ENCODE measurements around the gene CMC2.

The CMC2 gene

DNA sequence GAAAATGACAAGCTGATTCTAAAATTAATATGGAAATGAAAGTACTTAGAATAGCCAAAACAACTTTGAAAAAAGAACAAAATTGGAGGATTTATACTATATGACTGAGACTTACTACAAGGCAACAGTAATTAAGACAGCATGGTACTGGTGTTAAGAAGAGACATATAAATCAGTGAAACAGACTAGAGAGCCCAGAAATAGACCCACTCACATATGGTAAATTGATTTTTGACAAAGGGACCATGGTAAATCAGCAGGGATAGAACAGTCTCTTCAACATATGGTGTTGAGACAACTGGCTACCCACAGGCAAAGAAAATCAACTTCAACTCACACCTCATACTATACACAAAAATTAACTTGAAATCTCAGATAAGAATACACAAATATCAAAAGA, 12.9 kb downstream of the CMC2 start:
- no peaks in the 10 kb centered on the region for H3K36me3 ChIP-seq (ENCODE audit: control insufficient read depth, insufficient read depth, low read length)
- H3K27ac ChIP-seq = no peak overlapping the region
- H3K27me3 ChIP-seq (ENCODE audit: control insufficient read depth, insufficient read depth, low read length) = no peaks in the 10 kb centered on the region
- TF ChIP-seq, protein P1, sequence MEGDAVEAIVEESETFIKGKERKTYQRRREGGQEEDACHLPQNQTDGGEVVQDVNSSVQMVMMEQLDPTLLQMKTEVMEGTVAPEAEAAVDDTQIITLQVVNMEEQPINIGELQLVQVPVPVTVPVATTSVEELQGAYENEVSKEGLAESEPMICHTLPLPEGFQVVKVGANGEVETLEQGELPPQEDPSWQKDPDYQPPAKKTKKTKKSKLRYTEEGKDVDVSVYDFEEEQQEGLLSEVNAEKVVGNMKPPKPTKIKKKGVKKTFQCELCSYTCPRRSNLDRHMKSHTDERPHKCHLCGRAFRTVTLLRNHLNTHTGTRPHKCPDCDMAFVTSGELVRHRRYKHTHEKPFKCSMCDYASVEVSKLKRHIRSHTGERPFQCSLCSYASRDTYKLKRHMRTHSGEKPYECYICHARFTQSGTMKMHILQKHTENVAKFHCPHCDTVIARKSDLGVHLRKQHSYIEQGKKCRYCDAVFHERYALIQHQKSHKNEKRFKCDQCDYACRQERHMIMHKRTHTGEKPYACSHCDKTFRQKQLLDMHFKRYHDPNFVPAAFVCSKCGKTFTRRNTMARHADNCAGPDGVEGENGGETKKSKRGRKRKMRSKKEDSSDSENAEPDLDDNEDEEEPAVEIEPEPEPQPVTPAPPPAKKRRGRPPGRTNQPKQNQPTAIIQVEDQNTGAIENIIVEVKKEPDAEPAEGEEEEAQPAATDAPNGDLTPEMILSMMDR (IDR thresholded peaks at IDR 0.05) = no peak
- no peak overlapping the region for H2AFZ ChIP-seq
- no peaks in the 10 kb centered on the region for H3K9me3 ChIP-seq (ENCODE audit: control insufficient read depth, low read length)
- no peak overlapping the region for H3K4me2 ChIP-seq (ENCODE audit: low read length)
- no peaks in the 10 kb centered on the region for H3K4me1 ChIP-seq
- H3K4me3 ChIP-seq (ENCODE audit: low read depth, low read length) = no peak overlapping the region
- H3K79me2 ChIP-seq = peaks cover 18% of the 10 kb centered on the region
- H3K9ac ChIP-seq = no peak overlapping the region

DNA sequence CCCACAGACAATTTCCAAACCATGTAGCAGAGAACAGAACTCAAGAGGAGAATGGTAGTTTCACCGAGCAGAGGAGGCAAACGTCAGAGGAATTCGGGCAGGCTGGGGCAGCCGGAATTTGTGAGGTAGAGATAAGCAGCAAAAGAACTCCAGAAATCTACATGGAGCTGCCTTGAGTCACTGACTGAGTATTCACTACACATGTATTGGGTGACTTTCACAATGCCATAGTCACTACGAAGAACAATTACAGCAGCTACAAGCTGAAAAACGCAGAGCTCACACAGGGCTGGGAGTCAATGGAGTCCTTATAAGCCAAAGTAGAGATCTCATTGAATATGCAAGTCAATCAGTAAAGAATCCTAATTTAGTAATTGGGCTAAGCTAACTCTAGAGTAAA, 13.4 kb downstream of the CMC2 start:
- no peak overlapping the region for H3K4me2 ChIP-seq (ENCODE audit: low read length)
- H3K27me3 ChIP-seq (ENCODE audit: control insufficient read depth, insufficient read depth, low read length) = no peaks in the 10 kb centered on the region
- no peak overlapping the region for H2AFZ ChIP-seq
- H3K9ac ChIP-seq = no peak overlapping the region
- H3K27ac ChIP-seq = no peak overlapping the region
- H3K9me3 ChIP-seq (ENCODE audit: control insufficient read depth, low read length) = no peaks in the 10 kb centered on the region
- no peaks in the 10 kb centered on the region for H3K4me1 ChIP-seq
- H3K36me3 ChIP-seq (ENCODE audit: control insufficient read depth, insufficient read depth, low read length) = no peaks in the 10 kb centered on the region
- TF ChIP-seq, protein P1 (IDR thresholded peaks at IDR 0.05) = no peak
- no peak overlapping the region for H3K4me3 ChIP-seq (ENCODE audit: low read depth, low read length)
- H3K79me2 ChIP-seq = peaks cover 14% of the 10 kb centered on the region

- Histone ChIP-seq H3K4me1 (no peaks in the 10 kb centered on the region), H3K9ac (no peak overlapping the region), H3K27me3 (ENCODE audit: control insufficient read depth, insufficient read depth, low read length) (no peaks in the 10 kb centered on the region), H3K4me3 (ENCODE audit: low read depth, low read length) (no peak overlapping the region), H3K4me2 (ENCODE audit: low read length) (no peak overlapping the region), H3K36me3 (ENCODE audit: control insufficient read depth, insufficient read depth, low read length) (no peaks in the 10 kb centered on the region), H3K79me2 (peaks cover 14% of the 10 kb centered on the region), H3K27ac (no peak overlapping the region), H3K9me3 (ENCODE audit: control insufficient read depth, low read length) (no peaks in the 10 kb centered on the region), H2AFZ (no peak overlapping the region)
- TF ChIP-seq, protein P1 (IDR thresholded peaks at IDR 0.05) = no peak
Measured at GRCh38 chr16:80992676-80993293, 13.9 kb downstream of the CMC2 start.

GRCh38 chr16:80991792-80992430, 14.8 kb downstream of the CMC2 start:
- H2AFZ ChIP-seq = no peak overlapping the region
- H3K27me3 ChIP-seq (ENCODE audit: control insufficient read depth, insufficient read depth, low read length) = no peaks in the 10 kb centered on the region
- no peaks in the 10 kb centered on the region for H3K4me1 ChIP-seq
- TF ChIP-seq, protein P1 (IDR thresholded peaks at IDR 0.05) = no peak
- H3K9ac ChIP-seq = no peak overlapping the region
- no peak overlapping the region for H3K4me2 ChIP-seq (ENCODE audit: low read length)
- no peaks in the 10 kb centered on the region for H3K9me3 ChIP-seq (ENCODE audit: control insufficient read depth, low read length)
- H3K79me2 ChIP-seq = peaks cover 14% of the 10 kb centered on the region
- no peaks in the 10 kb centered on the region for H3K36me3 ChIP-seq (ENCODE audit: control insufficient read depth, insufficient read depth, low read length)
- H3K27ac ChIP-seq = no peak overlapping the region
- H3K4me3 ChIP-seq (ENCODE audit: low read depth, low read length) = no peak overlapping the region

DNA sequence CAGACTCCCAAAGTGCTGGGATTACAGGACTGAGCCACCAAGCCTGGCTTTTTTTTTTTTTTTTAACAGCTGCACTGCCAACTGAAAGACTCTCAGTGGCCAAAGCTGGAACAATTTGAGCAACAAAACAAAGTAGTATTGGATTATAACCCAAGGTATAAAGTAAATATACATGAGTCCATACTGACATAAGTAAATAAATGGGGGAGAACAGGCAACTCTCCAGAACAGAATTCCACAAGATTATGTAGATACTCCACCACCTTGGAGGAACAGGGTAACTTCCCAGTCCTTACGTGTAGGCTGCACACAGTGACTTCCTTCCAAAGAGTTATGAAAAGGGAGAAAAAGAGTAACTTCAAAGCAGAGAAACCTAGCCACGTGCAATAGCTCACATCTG, 15.7 kb downstream of the CMC2 start:
- Histone ChIP-seq H3K9ac (no peak overlapping the region), H3K79me2 (peaks cover 14% of the 10 kb centered on the region), H3K4me1 (no peaks in the 10 kb centered on the region), H3K4me3 (ENCODE audit: low read depth, low read length) (no peak overlapping the region), H3K4me2 (ENCODE audit: low read length) (no peak overlapping the region), H3K27me3 (ENCODE audit: control insufficient read depth, insufficient read depth, low read length) (no peaks in the 10 kb centered on the region), H3K9me3 (ENCODE audit: control insufficient read depth, low read length) (no peaks in the 10 kb centered on the region), H3K36me3 (ENCODE audit: control insufficient read depth, insufficient read depth, low read length) (no peaks in the 10 kb centered on the region), H2AFZ (no peak overlapping the region), H3K27ac (no peak overlapping the region)
- TF ChIP-seq, protein P1 (IDR thresholded peaks at IDR 0.05) = no peak

Measured in parathyroid adenoma (tissue), 2 donors.